Thoracic aorta (tissue), 2 donors: ENCODE measurements around the gene ARGLU1. TPM values are rescaled to one million over a fixed set of nuclear protein-coding genes. Genes with fewer than 3 reads are reported as not detected.
A peak's percentile ranks its signal among the peaks of the same experiment; 100 is the strongest.

ENCODE experiments used
- ATAC-seq: fragments of 150-250 bp; one replicate; pipeline ENCODE4 v1.8.0; 2017; ENCODE audit warnings: low read depth; ENCODE audit not compliant: insufficient number of reproducible peaks, low FRiP score
- DNase-seq: peaks from one replicate; pipeline ENCODE4 v3.0.0-alpha.2; 2020; ENCODE audit warnings: low spot score
- H3K27ac ChIP-seq, 2 donors: fragments of 200-600 bp; sonication (generic); 1 replicate in 1 of 2; 2 replicates in 1 of 2; pipeline ENCODE4 v1.5.1; 2016; ENCODE audit warnings: mild to moderate bottlenecking in 2 of 2, moderate library complexity in 2 of 2
- H3K27me3 ChIP-seq: fragments of 200-600 bp; sonication (generic); replicated peaks from 2 replicates; pipeline ENCODE4 v1.6.0; 2016; ENCODE audit warnings: mild to moderate bottlenecking; ENCODE audit not compliant: insufficient read depth
- H3K36me3 ChIP-seq: fragments of 200-600 bp; sonication (generic); one replicate; pipeline ENCODE4 v1.5.1; 2016
- H3K4me1 ChIP-seq, 2 donors: fragments of 200-600 bp; sonication (generic); 1 replicate in 1 of 2; 2 replicates in 1 of 2; pipeline versions ENCODE4 v1.5.1 to v1.6.0; 2016; ENCODE audit warnings: low read depth in 2 of 2, mild to moderate bottlenecking in 1 of 2; ENCODE audit not compliant: control insufficient read depth in 1 of 2
- H3K4me3 ChIP-seq: fragments of 200-600 bp; sonication (generic); 2 replicates; pipeline ENCODE4 v1.5.1; 2016; ENCODE audit warnings: mild to moderate bottlenecking
- H3K9me3 ChIP-seq: fragments of 200-600 bp; sonication (generic); 2 replicates; pipeline ENCODE4 v1.5.1; 2016
- CTCF ChIP-seq: fragments of 200-600 bp; sonication (generic); IDR thresholded peaks from one replicate; pipeline ENCODE4 v1.5.1; 2019; ENCODE audit warnings: antibody characterized with exemption
- total RNA-seq, 2 donors: library from RNA; depleted of rRNA; stranded (reverse); fragments of >200 nt; gene quantifications; one replicate each; pipeline versions ENCODE4 v1.1.0 to v1.2.3, GENCODE V29; 2016

ARGLU1 gene
- total RNA-seq, 2 donors from 2014 or later = 112 to 159 TPM

GRCh38 chr13:106514928-106515634 is 52.9 kb downstream of the ARGLU1 start:
- Histone ChIP-seq H3K36me3 (no peaks in the 10 kb centered on the region), H3K9me3 (no peaks in the 10 kb centered on the region), H3K27ac (no peak overlapping the region), H3K27me3 (no peaks in the 10 kb centered on the region), H3K4me1 (peaks cover 0 to 41% of the 10 kb centered on the region in 2 donors), H3K4me3 (no peak overlapping the region)
- no peak for ATAC-seq
- no peak for TF ChIP-seq CTCF
- no peak for DNase-seq

- ATAC-seq (no peak), DNase-seq (no peak)
- H3K27ac ChIP-seq = no peak overlapping the region
- H3K9me3 ChIP-seq = no peaks in the 10 kb centered on the region
- peaks cover 0 to 44% of the 10 kb centered on the region in 2 donors for H3K4me1 ChIP-seq
- no peaks in the 10 kb centered on the region for H3K36me3 ChIP-seq
- H3K27me3 ChIP-seq = no peaks in the 10 kb centered on the region
- no peak for TF ChIP-seq CTCF
- no peak overlapping the region for H3K4me3 ChIP-seq
Measured at GRCh38 chr13:106513025-106513983, 54.6 kb downstream of the ARGLU1 start.

- no peaks in the 10 kb centered on the region for H3K36me3 ChIP-seq
- H3K4me1 ChIP-seq = peaks cover 4 to 62% of the 10 kb centered on the region in 2 donors
- no peaks in the 10 kb centered on the region for H3K27me3 ChIP-seq
- peak; percentile 72 for ATAC-seq
- peak overlapping the region; percentile 67 for H3K27ac ChIP-seq
- DNase-seq = no peak
- no peak for TF ChIP-seq CTCF
- H3K4me3 ChIP-seq = peak overlapping the region; percentile 55
- H3K9me3 ChIP-seq = no peaks in the 10 kb centered on the region
Measured at GRCh38 chr13:106507560-106508274, 60.2 kb downstream of the ARGLU1 start.

GRCh38 chr13:106506286-106506685 is 61.7 kb downstream of the ARGLU1 start:
- ATAC-seq (no peak), DNase-seq (no peak)
- Histone ChIP-seq H3K4me1 (peaks cover 4 to 65% of the 10 kb centered on the region in 2 donors), H3K4me3 (no peak overlapping the region), H3K9me3 (no peaks in the 10 kb centered on the region), H3K27me3 (no peaks in the 10 kb centered on the region), H3K27ac (peak overlapping the region; percentile 37 to 67), H3K36me3 (no peaks in the 10 kb centered on the region)
- TF ChIP-seq CTCF = no peak
